ENCODE measurements around the gene FOXF1.

The FOXF1 gene

DNA sequence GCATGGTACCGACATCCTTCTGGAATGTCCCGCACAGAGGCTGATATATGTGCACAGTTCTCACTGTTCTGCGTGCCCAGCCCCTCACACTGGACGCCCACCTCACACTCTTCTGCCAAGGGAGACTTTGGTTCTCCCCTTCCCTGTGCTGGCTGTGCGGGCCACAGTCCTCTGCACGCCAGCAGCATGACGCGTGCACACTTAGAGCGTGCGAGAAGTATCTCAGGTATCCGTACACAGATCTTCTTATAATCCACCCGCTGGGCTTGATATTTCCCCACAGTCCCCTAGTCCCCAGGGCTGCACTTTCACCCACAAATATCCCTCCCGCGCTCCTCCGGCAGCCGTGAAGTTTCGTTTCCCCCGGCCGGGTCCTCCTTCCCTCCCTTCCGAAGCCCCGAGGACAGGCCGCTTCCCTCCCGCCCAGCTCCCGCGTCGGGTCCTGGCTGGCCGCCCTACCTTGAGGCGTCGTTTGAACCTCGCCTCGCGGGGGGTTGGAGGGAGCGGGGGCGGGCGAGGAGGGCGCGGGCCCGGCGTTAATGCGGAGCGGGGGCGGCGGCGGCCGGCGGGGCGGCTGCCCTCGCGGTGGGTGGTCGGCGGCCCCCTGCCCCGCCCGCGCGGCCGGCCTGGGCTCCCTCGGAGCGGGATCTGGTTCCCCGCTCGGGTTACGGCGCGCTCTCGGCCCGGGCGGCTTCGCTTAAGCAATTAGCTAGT is 5.0 kb upstream of the FOXF1 start:
- Histone ChIP-seq H3K9ac (ENCODE audit: low read depth, low read length) (no peak overlapping the region; the same call in 1 of the 2 replicates), H3K36me3 (ENCODE audit: insufficient read depth, low read length) (no peaks in the 10 kb centered on the region), H3K4me1 (ENCODE audit: insufficient read depth, low read length) (peaks cover 15% of the 10 kb centered on the region; the same call in 1 of the 2 replicates), H3K9me3 (ENCODE audit: control insufficient read depth, insufficient read depth, low read length) (no peaks in the 10 kb centered on the region)

GRCh38 chr16:86505899-86506864 is 4.1 kb upstream of the FOXF1 start:
- H3K9ac ChIP-seq (ENCODE audit: low read depth, low read length): no peak overlapping the region
- no peaks in the 10 kb centered on the region for H3K36me3 ChIP-seq (ENCODE audit: insufficient read depth, low read length)

DNA sequence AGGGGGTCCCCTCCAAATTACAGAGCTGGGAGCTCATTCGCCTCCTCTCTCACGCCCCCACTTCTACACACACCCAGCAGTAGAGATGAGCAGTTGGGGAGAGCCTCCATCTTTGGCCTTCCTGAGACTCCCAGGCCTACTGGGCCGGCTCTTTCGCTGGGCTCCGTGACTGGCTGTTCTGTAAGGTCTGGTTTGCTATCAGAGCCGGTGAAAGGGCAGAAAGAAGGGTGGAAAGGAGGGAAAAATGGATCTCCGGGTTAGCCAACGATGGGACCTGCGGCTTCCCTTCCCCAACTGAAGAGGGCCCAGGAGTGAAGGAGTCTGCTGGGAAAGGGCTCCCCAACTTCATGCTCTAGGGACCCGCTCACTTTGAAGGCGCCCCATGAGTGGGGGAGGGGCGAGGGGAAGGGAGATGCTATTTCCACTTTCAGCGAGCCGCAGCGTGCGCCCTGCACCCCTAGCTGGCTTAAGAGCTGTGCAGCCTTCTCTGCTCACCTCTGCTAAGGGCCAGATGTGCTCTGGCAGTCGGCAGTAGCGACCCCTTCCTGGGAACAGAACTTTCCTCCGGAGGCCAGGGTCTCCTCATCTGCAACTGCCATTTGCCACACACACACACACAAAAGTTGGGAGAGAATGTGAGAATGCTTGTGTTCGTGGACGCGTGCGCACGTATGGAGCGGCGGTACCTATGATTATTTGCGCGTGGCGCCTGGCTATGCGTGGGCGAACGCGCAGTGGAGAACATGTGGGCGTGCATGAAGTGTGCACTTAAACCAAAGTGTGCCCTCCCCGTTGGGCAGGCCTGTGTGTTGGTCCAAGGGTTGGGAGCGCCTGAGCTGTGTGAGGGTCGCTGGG is 2.9 kb upstream of the FOXF1 start:
- H3K36me3 ChIP-seq (ENCODE audit: insufficient read depth, low read length): no peaks in the 10 kb centered on the region
- H3K9ac ChIP-seq (ENCODE audit: low read depth, low read length): no peak overlapping the region
- H3K4me1 ChIP-seq (ENCODE audit: insufficient read depth, low read length): peaks cover 15% of the 10 kb centered on the region; the same call in 1 of the 2 replicates

More at GRCh38 chr16:86505899-86506864, 4.1 kb upstream of the FOXF1 start:
- Histone ChIP-seq H3K4me1 (ENCODE audit: insufficient read depth, low read length) (peaks cover 15% of the 10 kb centered on the region; the same call in 1 of the 2 replicates), H3K9me3 (ENCODE audit: control insufficient read depth, insufficient read depth, low read length) (no peaks in the 10 kb centered on the region)

DNA sequence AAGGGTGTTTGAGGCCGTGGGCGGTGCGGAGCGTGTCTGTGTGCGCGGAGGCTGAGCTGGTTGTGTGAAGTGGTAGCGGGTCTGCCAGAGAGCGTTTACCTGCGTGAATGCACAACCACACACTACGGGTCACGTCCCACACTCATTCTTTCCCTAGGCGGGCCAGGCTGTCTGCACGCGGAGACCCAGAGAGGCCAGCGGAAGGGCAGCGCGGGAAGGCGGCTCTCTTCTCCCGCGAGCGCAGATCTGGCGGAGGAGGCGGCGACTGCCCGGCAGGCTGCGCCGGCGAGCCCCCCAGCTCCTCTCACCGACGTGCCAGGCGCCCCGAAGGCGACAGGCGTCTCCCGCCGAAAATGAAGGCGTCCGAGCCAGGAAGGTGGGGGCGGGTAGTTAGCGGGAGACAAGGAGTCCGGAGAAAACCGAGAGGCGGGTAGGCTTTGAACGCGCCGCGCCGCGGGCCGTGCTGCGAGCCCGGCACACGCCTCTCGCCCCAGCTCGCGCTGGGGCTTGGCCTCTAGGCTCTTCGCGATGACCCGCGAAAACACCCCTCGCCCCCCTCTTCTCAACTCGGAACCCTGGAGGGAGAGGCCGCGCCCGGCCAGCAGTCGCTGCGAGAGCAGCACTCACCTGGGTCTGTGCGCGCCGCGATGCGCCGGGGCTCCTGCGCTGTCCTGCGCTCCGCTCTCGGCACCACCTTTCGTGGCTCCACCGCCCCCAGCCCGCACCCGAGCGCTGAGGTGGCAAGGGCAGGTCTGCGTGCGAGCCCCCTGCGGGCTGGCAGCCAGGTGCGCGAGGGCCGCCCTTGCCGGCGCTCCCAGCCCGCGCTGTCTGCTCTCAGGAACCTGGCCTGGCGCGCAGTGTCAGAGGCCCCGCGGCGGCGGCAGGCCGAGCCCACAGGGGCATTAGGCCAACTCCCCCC is 2.0 kb upstream of the FOXF1 start:
- Histone ChIP-seq H3K36me3 (ENCODE audit: insufficient read depth, low read length) (no peaks in the 10 kb centered on the region), H3K9me3 (ENCODE audit: control insufficient read depth, insufficient read depth, low read length) (no peaks in the 10 kb centered on the region), H3K9ac (ENCODE audit: low read depth, low read length) (peak overlapping the region; percentile 53; the same call in 1 of the 2 replicates), H3K4me1 (ENCODE audit: insufficient read depth, low read length) (peaks cover 15% of the 10 kb centered on the region; the same call in 1 of the 2 replicates)

More for the DNA sequence above, 2.9 kb upstream of the FOXF1 start:
- H3K9me3 ChIP-seq (ENCODE audit: control insufficient read depth, insufficient read depth, low read length): no peaks in the 10 kb centered on the region

GRCh38 chr16:86508947-86509758 is 1.2 kb upstream of the FOXF1 start:
- Histone ChIP-seq H3K4me1 (ENCODE audit: insufficient read depth, low read length) (peaks cover 15% of the 10 kb centered on the region; the same call in 1 of the 2 replicates), H3K9me3 (ENCODE audit: control insufficient read depth, insufficient read depth, low read length) (no peaks in the 10 kb centered on the region), H3K36me3 (ENCODE audit: insufficient read depth, low read length) (no peaks in the 10 kb centered on the region), H3K9ac (ENCODE audit: low read depth, low read length) (peak overlapping the region; percentile 53; the same call in 1 of the 2 replicates)

GRCh38 chr16:86509759-86510464 is 415 bp upstream of the FOXF1 start:
- Histone ChIP-seq H3K4me1 (ENCODE audit: insufficient read depth, low read length) (peaks cover 11% of the 10 kb centered on the region; the same call in 1 of the 2 replicates), H3K9me3 (ENCODE audit: control insufficient read depth, insufficient read depth, low read length) (no peaks in the 10 kb centered on the region), H3K36me3 (ENCODE audit: insufficient read depth, low read length) (no peaks in the 10 kb centered on the region), H3K9ac (ENCODE audit: low read depth, low read length) (peak overlapping the region; percentile 53; the same call in 1 of the 2 replicates)

DNA sequence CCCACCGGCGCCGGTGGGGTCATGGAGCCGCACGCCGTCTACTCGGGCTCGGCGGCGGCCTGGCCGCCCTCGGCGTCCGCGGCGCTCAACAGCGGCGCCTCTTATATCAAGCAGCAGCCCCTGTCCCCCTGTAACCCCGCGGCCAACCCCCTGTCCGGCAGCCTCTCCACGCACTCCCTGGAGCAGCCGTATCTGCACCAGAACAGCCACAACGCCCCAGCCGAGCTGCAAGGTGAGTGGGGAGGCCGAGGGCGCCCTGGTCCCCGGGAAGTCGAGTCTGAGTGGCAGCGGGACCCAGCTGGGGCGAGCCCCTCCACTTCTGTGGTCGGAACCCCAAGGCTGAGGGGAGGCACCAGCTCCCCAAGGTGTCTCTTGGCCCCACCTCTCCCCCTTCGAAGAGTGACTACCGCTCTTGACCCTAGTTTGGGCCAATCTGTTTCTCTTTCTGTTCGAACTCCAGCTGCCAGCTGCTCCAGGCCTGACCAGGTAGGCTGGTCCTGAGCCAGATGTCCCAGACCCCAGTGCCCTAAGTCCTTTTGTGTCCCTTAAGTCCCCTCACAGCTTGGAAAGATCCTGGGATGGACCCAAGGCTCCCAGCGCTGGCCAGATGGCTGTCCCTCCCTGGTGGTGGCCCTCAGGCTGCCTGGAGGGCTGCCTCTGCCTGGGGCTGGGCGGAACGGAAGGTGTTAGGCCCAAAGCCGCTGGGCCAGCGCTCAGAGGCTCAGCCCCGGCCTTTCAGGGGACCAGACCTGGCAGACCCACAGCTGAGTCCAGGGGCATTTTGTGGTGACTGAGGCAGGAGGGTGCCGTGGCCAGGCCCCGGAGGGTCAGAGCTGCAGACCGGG is 1.2 kb downstream of the FOXF1 start:
- Histone ChIP-seq H3K9me3 (ENCODE audit: control insufficient read depth, insufficient read depth, low read length) (no peaks in the 10 kb centered on the region), H3K4me1 (ENCODE audit: insufficient read depth, low read length) (peaks cover 8% of the 10 kb centered on the region; the same call in 1 of the 2 replicates), H3K36me3 (ENCODE audit: insufficient read depth, low read length) (no peaks in the 10 kb centered on the region), H3K9ac (ENCODE audit: low read depth, low read length) (peak overlapping the region; percentile 4; the same call in 1 of the 2 replicates)

DNA sequence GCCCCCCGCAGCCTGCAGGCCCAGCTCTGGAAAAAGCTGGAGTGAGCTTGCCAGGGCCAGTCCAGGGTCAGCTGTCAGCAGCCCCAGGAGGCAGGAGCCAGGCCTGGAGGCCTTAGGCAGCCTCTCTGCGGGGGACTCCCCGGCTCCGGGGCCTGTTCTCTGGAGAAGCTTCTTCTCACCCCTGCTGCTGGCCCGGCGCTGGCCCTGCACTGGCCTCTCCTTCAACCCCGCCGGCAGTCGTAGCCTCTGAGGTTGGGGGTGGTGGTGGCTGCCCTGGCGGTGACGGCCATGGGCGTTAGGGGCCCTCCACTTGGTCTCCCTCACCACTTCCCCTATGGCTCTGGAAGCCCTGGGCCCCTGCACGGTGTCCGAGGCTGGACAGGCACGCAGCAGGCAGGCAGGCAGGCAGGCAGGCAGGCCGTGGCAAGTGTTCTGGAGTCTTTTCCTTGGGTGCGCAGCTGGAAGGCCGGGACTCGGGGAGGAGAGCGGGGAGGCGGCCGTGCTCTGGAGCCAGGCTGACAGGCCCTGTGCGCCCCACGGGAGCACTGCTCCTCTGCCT is 2.1 kb downstream of the FOXF1 start:
- no peaks in the 10 kb centered on the region for H3K36me3 ChIP-seq (ENCODE audit: insufficient read depth, low read length)
- H3K4me1 ChIP-seq (ENCODE audit: insufficient read depth, low read length): peaks cover 6% of the 10 kb centered on the region; the same call in 1 of the 2 replicates
- no peak overlapping the region for H3K9ac ChIP-seq (ENCODE audit: low read depth, low read length)
- no peaks in the 10 kb centered on the region for H3K9me3 ChIP-seq (ENCODE audit: control insufficient read depth, insufficient read depth, low read length)

- Histone ChIP-seq H3K36me3 (ENCODE audit: insufficient read depth, low read length) (no peaks in the 10 kb centered on the region), H3K9ac (ENCODE audit: low read depth, low read length) (no peak overlapping the region), H3K4me1 (ENCODE audit: insufficient read depth, low read length) (peaks cover under 1% of the 10 kb centered on the region; the same call in 1 of the 2 replicates)
Observed at GRCh38 chr16:86512860-86513470, 2.6 kb downstream of the FOXF1 start.

GRCh38 chr16:86513471-86514277 is 3.3 kb downstream of the FOXF1 start:
- Histone ChIP-seq H3K9me3 (ENCODE audit: control insufficient read depth, insufficient read depth, low read length) (no peaks in the 10 kb centered on the region), H3K9ac (ENCODE audit: low read depth, low read length) (no peak overlapping the region), H3K36me3 (ENCODE audit: insufficient read depth, low read length) (no peaks in the 10 kb centered on the region), H3K4me1 (ENCODE audit: insufficient read depth, low read length) (no peaks in the 10 kb centered on the region; the same call in 1 of the 2 replicates)

More at GRCh38 chr16:86512860-86513470, 2.6 kb downstream of the FOXF1 start:
- H3K9me3 ChIP-seq (ENCODE audit: control insufficient read depth, insufficient read depth, low read length): no peaks in the 10 kb centered on the region

Measured in ES-I3 (cell line).